ENCODE data around the gene USP48.
A peak's percentile ranks its signal among the peaks of the same experiment; 100 is the strongest.

- no peak for TF ChIP-seq POLR2A (IDR thresholded peaks at IDR 0.05; ENCODE audit: low read depth, low read length)
- no peak for TF ChIP-seq MAZ (IDR thresholded peaks at IDR 0.05; ENCODE audit: borderline replicate concordance, low read depth, low read length)
- TF ChIP-seq, protein P1, sequence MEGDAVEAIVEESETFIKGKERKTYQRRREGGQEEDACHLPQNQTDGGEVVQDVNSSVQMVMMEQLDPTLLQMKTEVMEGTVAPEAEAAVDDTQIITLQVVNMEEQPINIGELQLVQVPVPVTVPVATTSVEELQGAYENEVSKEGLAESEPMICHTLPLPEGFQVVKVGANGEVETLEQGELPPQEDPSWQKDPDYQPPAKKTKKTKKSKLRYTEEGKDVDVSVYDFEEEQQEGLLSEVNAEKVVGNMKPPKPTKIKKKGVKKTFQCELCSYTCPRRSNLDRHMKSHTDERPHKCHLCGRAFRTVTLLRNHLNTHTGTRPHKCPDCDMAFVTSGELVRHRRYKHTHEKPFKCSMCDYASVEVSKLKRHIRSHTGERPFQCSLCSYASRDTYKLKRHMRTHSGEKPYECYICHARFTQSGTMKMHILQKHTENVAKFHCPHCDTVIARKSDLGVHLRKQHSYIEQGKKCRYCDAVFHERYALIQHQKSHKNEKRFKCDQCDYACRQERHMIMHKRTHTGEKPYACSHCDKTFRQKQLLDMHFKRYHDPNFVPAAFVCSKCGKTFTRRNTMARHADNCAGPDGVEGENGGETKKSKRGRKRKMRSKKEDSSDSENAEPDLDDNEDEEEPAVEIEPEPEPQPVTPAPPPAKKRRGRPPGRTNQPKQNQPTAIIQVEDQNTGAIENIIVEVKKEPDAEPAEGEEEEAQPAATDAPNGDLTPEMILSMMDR (conservative IDR thresholded peaks at IDR 0.05; ENCODE audit: low read depth, low read length) = peak; percentile 40
- peak; percentile 27 for TF ChIP-seq RAD21 (IDR thresholded peaks at IDR 0.05; ENCODE audit: low read length)
- peak; percentile 36 for TF ChIP-seq SMC3 (IDR thresholded peaks at IDR 0.05; ENCODE audit: low read depth, low read length)
- peak; percentile 61 for TF ChIP-seq MAFK (IDR thresholded peaks at IDR 0.05; ENCODE audit: low read depth, low read length)
- no peak for TF ChIP-seq RCOR1 (IDR thresholded peaks at IDR 0.05; ENCODE audit: insufficient replicate concordance, low read length)
- no peak for TF ChIP-seq USF2 (IDR thresholded peaks at IDR 0.05; ENCODE audit: low read depth, low read length)
- no peak; the same call in 1 of the 2 replicates for TF ChIP-seq MXI1 (IDR thresholded peaks at IDR 0.05; ENCODE audit: borderline replicate concordance, low read depth, low read length)
These were observed 79.5 kb downstream of the USP48 start for GRCh38 chr1:21703318-21703963.

All from IMR-90 (cell line).